SK-N-SH treated with all-trans-retinoic acid at 6 μM for 48 hours (cell line): Measurements from ENCODE around the gene PGM5.

ENCODE experiments used
- ATAC-seq: fragments of 200-7000 bp; cut with Tn5 transposase; 3 replicates; pipeline ENCODE4 v1.9.1; 2020; ENCODE audit warnings: mild to moderate bottlenecking, moderate library complexity
- ARNTL ChIP-seq: fragments of 450-650 bp; formaldehyde crosslinking; IDR thresholded peaks from 2 replicates; pipeline ENCODE4 v1.5.0; 2020; ENCODE audit warnings: low read depth, mild to moderate bottlenecking, moderate library complexity, borderline replicate concordance
- BACH2 ChIP-seq: fragments of 250-450 bp; sonication (Bioruptor Pico); IDR thresholded peaks from 2 replicates; pipeline ENCODE4 v1.9.0; 2021; ENCODE audit warnings: mild to moderate bottlenecking, borderline replicate concordance
- CREB5 ChIP-seq: fragments of 250-450 bp; sonication (Bioruptor Pico); IDR thresholded peaks from 2 replicates; pipeline ENCODE4 v1.5.1; 2020; ENCODE audit warnings: low read depth, mild to moderate bottlenecking, moderate library complexity
- GLIS3 ChIP-seq: fragments of 250-450 bp; sonication (Bioruptor Pico); IDR thresholded peaks from 2 replicates; pipeline ENCODE4 v1.5.0; 2020; ENCODE audit warnings: mild to moderate bottlenecking, moderate library complexity
- RARB ChIP-seq: fragments of 250-450 bp; sonication (Bioruptor Pico); IDR thresholded peaks from 2 replicates; pipeline ENCODE4 v1.8.0; 2021; ENCODE audit warnings: mild to moderate bottlenecking, moderate library complexity
- SNAI2 ChIP-seq: fragments of 250-450 bp; sonication (Bioruptor Pico); IDR thresholded peaks from 2 replicates; pipeline ENCODE4 v1.5.0; 2020; ENCODE audit warnings: mild to moderate bottlenecking, moderate library complexity
- TCF4 ChIP-seq: fragments of 250-450 bp; sonication (Bioruptor Pico); IDR thresholded peaks from 2 replicates; pipeline ENCODE4 v1.8.0; 2021; ENCODE audit warnings: mild to moderate bottlenecking, moderate library complexity, borderline replicate concordance
- TOX ChIP-seq: fragments of 250-450 bp; sonication (Bioruptor Pico); IDR thresholded peaks from 2 replicates; pipeline ENCODE4 v1.8.0; 2021; ENCODE audit warnings: mild to moderate bottlenecking, moderate library complexity, borderline replicate concordance
- ZC3H10 ChIP-seq: fragments of 250-450 bp; sonication (Bioruptor Pico); IDR thresholded peaks from 2 replicates; pipeline ENCODE4 v1.5.1; 2021; ENCODE audit warnings: mild to moderate bottlenecking, moderate library complexity
- ZFP3 ChIP-seq: fragments of 250-450 bp; sonication (Bioruptor Pico); IDR thresholded peaks from 2 replicates; pipeline ENCODE4 v1.5.0; 2020; ENCODE audit warnings: mild to moderate bottlenecking, moderate library complexity
- ZFP30 ChIP-seq: fragments of 450-650 bp; formaldehyde crosslinking; IDR thresholded peaks from 2 replicates; pipeline ENCODE4 v1.5.0; 2022; ENCODE audit warnings: mild to moderate bottlenecking, moderate library complexity
- ZNF565 ChIP-seq: fragments of 450-650 bp; formaldehyde crosslinking; conservative IDR thresholded peaks from 2 replicates; pipeline ENCODE4 v1.5.0; 2020; ENCODE audit warnings: low read depth, mild to moderate bottlenecking, moderate library complexity
- ZNF70 ChIP-seq: fragments of 450-650 bp; formaldehyde crosslinking; IDR thresholded peaks from 2 replicates; pipeline ENCODE4 v1.5.0; 2020; ENCODE audit warnings: mild to moderate bottlenecking, moderate library complexity
- ZNF8 ChIP-seq: fragments of 450-650 bp; formaldehyde crosslinking; IDR thresholded peaks from 2 replicates; pipeline ENCODE4 v1.5.0; 2020; ENCODE audit warnings: mild to moderate bottlenecking, moderate library complexity
- TF ChIP-seq, protein P1 (sequence below): fragments of 250-450 bp; sonication (Bioruptor Pico); IDR thresholded peaks from 2 replicates; pipeline ENCODE4 v1.5.1; 2021; ENCODE audit warnings: mild to moderate bottlenecking, moderate library complexity
- TF ChIP-seq, protein P2 (sequence below): fragments of 250-450 bp; sonication (Bioruptor Pico); IDR thresholded peaks from 2 replicates; pipeline ENCODE4 v1.5.0; 2020; ENCODE audit warnings: mild to moderate bottlenecking, moderate library complexity
- TF ChIP-seq, protein P3 (sequence below): fragments of 250-450 bp; sonication (Bioruptor Pico); IDR thresholded peaks from 2 replicates; pipeline ENCODE4 v1.8.0; 2021; ENCODE audit warnings: low read depth, mild to moderate bottlenecking, moderate library complexity, borderline replicate concordance
- TF ChIP-seq, protein P4 (sequence below): fragments of 250-450 bp; sonication (Bioruptor Pico); IDR thresholded peaks from 2 replicates; pipeline ENCODE4 v1.8.0; 2020; ENCODE audit warnings: mild to moderate bottlenecking, moderate library complexity, borderline replicate concordance

Gene PGM5

DNA sequence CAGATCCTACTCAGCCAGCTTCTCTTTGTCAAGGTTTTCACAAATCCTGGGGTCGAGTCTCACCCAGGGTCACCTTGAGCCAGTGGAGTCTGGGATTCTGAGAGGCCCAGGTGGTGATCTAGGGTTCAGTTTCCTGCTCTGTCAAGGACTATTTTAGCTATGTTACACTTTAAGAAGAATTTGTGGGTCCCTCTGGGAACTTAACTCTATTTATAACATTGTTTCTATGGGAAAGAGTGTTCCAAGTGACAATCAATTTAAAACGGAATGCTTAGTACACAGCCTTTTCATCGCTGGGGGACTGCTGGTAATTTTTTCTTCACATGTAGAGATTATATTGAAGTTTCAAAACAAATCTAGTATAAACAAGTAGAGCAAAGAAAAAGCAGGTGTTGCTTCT is 211.2 kb downstream of the PGM5 start:
- TF ChIP-seq ZNF565 (no peak), CREB5 (CRISPR knock-in tag) (no peak), TOX (CRISPR knock-in tag) (no peak), ZNF8 (CRISPR knock-in tag) (no peak), TCF4 (no peak), GLIS3 (no peak), RARB (no peak)
- TF ChIP-seq, protein P1, sequence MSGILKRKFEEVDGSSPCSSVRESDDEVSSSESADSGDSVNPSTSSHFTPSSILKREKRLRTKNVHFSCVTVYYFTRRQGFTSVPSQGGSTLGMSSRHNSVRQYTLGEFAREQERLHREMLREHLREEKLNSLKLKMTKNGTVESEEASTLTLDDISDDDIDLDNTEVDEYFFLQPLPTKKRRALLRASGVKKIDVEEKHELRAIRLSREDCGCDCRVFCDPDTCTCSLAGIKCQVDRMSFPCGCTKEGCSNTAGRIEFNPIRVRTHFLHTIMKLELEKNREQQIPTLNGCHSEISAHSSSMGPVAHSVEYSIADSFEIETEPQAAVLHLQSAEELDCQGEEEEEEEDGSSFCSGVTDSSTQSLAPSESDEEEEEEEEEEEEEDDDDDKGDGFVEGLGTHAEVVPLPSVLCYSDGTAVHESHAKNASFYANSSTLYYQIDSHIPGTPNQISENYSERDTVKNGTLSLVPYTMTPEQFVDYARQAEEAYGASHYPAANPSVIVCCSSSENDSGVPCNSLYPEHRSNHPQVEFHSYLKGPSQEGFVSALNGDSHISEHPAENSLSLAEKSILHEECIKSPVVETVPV (CRISPR knock-in tag): no peak
- no peak for ATAC-seq

GRCh38 chr9:68574150-68574549 is 217.7 kb downstream of the PGM5 start:
- ATAC-seq: no peak
- TF ChIP-seq, protein P2, sequence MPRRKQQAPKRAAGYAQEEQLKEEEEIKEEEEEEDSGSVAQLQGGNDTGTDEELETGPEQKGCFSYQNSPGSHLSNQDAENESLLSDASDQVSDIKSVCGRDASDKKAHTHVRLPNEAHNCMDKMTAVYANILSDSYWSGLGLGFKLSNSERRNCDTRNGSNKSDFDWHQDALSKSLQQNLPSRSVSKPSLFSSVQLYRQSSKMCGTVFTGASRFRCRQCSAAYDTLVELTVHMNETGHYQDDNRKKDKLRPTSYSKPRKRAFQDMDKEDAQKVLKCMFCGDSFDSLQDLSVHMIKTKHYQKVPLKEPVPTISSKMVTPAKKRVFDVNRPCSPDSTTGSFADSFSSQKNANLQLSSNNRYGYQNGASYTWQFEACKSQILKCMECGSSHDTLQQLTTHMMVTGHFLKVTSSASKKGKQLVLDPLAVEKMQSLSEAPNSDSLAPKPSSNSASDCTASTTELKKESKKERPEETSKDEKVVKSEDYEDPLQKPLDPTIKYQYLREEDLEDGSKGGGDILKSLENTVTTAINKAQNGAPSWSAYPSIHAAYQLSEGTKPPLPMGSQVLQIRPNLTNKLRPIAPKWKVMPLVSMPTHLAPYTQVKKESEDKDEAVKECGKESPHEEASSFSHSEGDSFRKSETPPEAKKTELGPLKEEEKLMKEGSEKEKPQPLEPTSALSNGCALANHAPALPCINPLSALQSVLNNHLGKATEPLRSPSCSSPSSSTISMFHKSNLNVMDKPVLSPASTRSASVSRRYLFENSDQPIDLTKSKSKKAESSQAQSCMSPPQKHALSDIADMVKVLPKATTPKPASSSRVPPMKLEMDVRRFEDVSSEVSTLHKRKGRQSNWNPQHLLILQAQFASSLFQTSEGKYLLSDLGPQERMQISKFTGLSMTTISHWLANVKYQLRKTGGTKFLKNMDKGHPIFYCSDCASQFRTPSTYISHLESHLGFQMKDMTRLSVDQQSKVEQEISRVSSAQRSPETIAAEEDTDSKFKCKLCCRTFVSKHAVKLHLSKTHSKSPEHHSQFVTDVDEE (CRISPR knock-in tag): no peak
- no peak for TF ChIP-seq CREB5 (CRISPR knock-in tag)
- TF ChIP-seq, protein P1 (CRISPR knock-in tag): no peak
- TF ChIP-seq ZFP3 (CRISPR knock-in tag): no peak
- TF ChIP-seq BACH2 (CRISPR knock-in tag): no peak
- no peak for TF ChIP-seq ARNTL
- no peak for TF ChIP-seq SNAI2 (CRISPR knock-in tag)
- TF ChIP-seq TCF4: no peak
- TF ChIP-seq, protein P3, sequence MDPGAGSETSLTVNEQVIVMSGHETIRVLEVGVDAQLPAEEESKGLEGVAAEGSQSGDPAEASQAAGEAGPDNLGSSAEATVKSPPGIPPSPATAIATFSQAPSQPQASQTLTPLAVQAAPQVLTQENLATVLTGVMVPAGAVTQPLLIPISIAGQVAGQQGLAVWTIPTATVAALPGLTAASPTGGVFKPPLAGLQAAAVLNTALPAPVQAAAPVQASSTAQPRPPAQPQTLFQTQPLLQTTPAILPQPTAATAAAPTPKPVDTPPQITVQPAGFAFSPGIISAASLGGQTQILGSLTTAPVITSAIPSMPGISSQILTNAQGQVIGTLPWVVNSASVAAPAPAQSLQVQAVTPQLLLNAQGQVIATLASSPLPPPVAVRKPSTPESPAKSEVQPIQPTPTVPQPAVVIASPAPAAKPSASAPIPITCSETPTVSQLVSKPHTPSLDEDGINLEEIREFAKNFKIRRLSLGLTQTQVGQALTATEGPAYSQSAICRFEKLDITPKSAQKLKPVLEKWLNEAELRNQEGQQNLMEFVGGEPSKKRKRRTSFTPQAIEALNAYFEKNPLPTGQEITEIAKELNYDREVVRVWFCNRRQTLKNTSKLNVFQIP (CRISPR knock-in tag): no peak
- no peak for TF ChIP-seq ZNF70
- no peak for TF ChIP-seq TOX (CRISPR knock-in tag)
- TF ChIP-seq ZFP30 (CRISPR knock-in tag): no peak
- TF ChIP-seq, protein P4, sequence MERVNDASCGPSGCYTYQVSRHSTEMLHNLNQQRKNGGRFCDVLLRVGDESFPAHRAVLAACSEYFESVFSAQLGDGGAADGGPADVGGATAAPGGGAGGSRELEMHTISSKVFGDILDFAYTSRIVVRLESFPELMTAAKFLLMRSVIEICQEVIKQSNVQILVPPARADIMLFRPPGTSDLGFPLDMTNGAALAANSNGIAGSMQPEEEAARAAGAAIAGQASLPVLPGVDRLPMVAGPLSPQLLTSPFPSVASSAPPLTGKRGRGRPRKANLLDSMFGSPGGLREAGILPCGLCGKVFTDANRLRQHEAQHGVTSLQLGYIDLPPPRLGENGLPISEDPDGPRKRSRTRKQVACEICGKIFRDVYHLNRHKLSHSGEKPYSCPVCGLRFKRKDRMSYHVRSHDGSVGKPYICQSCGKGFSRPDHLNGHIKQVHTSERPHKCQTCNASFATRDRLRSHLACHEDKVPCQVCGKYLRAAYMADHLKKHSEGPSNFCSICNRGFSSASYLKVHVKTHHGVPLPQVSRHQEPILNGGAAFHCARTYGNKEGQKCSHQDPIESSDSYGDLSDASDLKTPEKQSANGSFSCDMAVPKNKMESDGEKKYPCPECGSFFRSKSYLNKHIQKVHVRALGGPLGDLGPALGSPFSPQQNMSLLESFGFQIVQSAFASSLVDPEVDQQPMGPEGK (CRISPR knock-in tag): no peak
- no peak for TF ChIP-seq ZC3H10 (CRISPR knock-in tag)
- TF ChIP-seq, all 23 proteins: peak for 0

GRCh38 chr9:68575817-68576216 is 219.4 kb downstream of the PGM5 start:
- no peak for TF ChIP-seq TCF4
- no peak for TF ChIP-seq ZNF8 (CRISPR knock-in tag)
- no peak for ATAC-seq
